ENCODE results near the gene SEC11A. TPM values are rescaled to one million over a fixed set of nuclear protein-coding genes. Genes with fewer than 3 reads are reported as not detected.

SEC11A gene
- total RNA-seq, 1 donor = 225 TPM

GRCh38 chr15:84629033-84629432, 86.9 kb downstream of the SEC11A start:
- DNase-seq (ENCODE audit: low read depth) = no peak
- H3K4me3 ChIP-seq (ENCODE audit: low read depth, low read length) = no peak overlapping the region
- TF ChIP-seq CTCF (IDR thresholded peaks at IDR 0.05; ENCODE audit: insufficient read depth, low read depth, low read length) = no peak

GRCh38 chr15:84625123-84625522, 90.8 kb downstream of the SEC11A start:
- DNase-seq (ENCODE audit: low read depth) = no peak
- no peak for TF ChIP-seq CTCF (IDR thresholded peaks at IDR 0.05; ENCODE audit: insufficient read depth, low read depth, low read length)
- no peak overlapping the region for H3K4me3 ChIP-seq (ENCODE audit: low read depth, low read length)

- no peak overlapping the region for H3K4me3 ChIP-seq (ENCODE audit: low read depth, low read length)
- no peak for DNase-seq (ENCODE audit: low read depth)
- no peak for TF ChIP-seq CTCF (IDR thresholded peaks at IDR 0.05; ENCODE audit: insufficient read depth, low read depth, low read length)
These were observed 91.6 kb downstream of the SEC11A start for GRCh38 chr15:84624359-84624758.

- no peak for TF ChIP-seq CTCF (IDR thresholded peaks at IDR 0.05; ENCODE audit: insufficient read depth, low read depth, low read length)
- DNase-seq (ENCODE audit: low read depth) = no peak
- H3K4me3 ChIP-seq (ENCODE audit: low read depth, low read length) = no peak overlapping the region
These were observed 94.5 kb downstream of the SEC11A start for GRCh38 chr15:84621358-84621979.

GRCh38 chr15:84620626-84621025, 95.3 kb downstream of the SEC11A start:
- no peak for TF ChIP-seq CTCF (IDR thresholded peaks at IDR 0.05; ENCODE audit: insufficient read depth, low read depth, low read length)
- no peak overlapping the region for H3K4me3 ChIP-seq (ENCODE audit: low read depth, low read length)
- no peak for DNase-seq (ENCODE audit: low read depth)

Other genes with a start within 250 kb of the SEC11A start
- gene ZSCAN2, start 115.1 kb downstream of the SEC11A start, total RNA-seq = 5.6 and 7.1 TPM in 2 replicates
- gene WDR73, start 61.9 kb downstream of the SEC11A start, total RNA-seq = 37.0 and 47.5 TPM in 2 replicates
- gene NMB, start 57.9 kb downstream of the SEC11A start, total RNA-seq = 1.7 and 1.9 TPM in 2 replicates
- 9.7 and 11.2 TPM in 2 replicates for gene ZNF592, start 32.5 kb upstream of the SEC11A start, total RNA-seq
- gene ALPK3, start 101.2 kb upstream of the SEC11A start, total RNA-seq = 0.86 and 1.3 TPM in 2 replicates
- not detected in 2 replicates for gene SLC28A1, start 168.5 kb upstream of the SEC11A start, total RNA-seq